ENCODE data around the gene TAPBPL.
"Not testable (repeated sequence)": the region's sequence is repeated elsewhere in the genome, so short reads cannot be mapped to it uniquely, and the experiment has no call there.

Gene TAPBPL

GRCh38 chr12:6488240-6488639, 36.4 kb downstream of the TAPBPL start:
- no peak for DNase-seq (ENCODE audit: insufficient read length, low spot score)
- FAIRE-seq: no peak
- TF ChIP-seq CTCF (IDR thresholded peaks at IDR 0.05; ENCODE audit: insufficient read depth, missing control alignments): no peak

- no peak for DNase-seq (ENCODE audit: insufficient read length, low spot score)
- no peak for FAIRE-seq
- TF ChIP-seq CTCF (IDR thresholded peaks at IDR 0.05; ENCODE audit: insufficient read depth, missing control alignments): no peak
Measured at GRCh38 chr12:6489449-6489848, 37.6 kb downstream of the TAPBPL start.

- FAIRE-seq; DNase-seq (ENCODE audit: insufficient read length, low spot score): not testable (repeated sequence)
Measured at GRCh38 chr12:6490673-6491072, 38.8 kb downstream of the TAPBPL start.

- TF ChIP-seq CTCF (IDR thresholded peaks at IDR 0.05; ENCODE audit: insufficient read depth, missing control alignments): no peak
- DNase-seq (ENCODE audit: insufficient read length, low spot score) (peak; percentile 78), FAIRE-seq (no peak)
Measured at GRCh38 chr12:6492838-6493496, 41.1 kb downstream of the TAPBPL start, which contains the start of gene MRPL51. MRPL51 (minus strand) TSS chr12:6493262; CDS start chr12:6493136, 126 bp downstream.

GRCh38 chr12:6493497-6494257, 41.8 kb downstream of the TAPBPL start, which contains the start of gene NCAPD2:
NCAPD2 (plus strand) TSS chr12:6494102; CDS start chr12:6495099, 997 bp downstream.
- no peak for TF ChIP-seq CTCF (IDR thresholded peaks at IDR 0.05; ENCODE audit: insufficient read depth, missing control alignments)
- DNase-seq (ENCODE audit: insufficient read length, low spot score) (peak; percentile 57), FAIRE-seq (no peak)

GRCh38 chr12:6494258-6494743, 42.5 kb downstream of the TAPBPL start:
- FAIRE-seq (no peak), DNase-seq (ENCODE audit: insufficient read length, low spot score) (no peak)
- TF ChIP-seq CTCF (IDR thresholded peaks at IDR 0.05; ENCODE audit: insufficient read depth, missing control alignments): no peak

- FAIRE-seq (no peak), DNase-seq (ENCODE audit: insufficient read length, low spot score) (no peak)
- no peak for TF ChIP-seq CTCF (IDR thresholded peaks at IDR 0.05; ENCODE audit: insufficient read depth, missing control alignments)
Measured at GRCh38 chr12:6494968-6495367, 43.1 kb downstream of the TAPBPL start.

GRCh38 chr12:6497291-6497690, 45.4 kb downstream of the TAPBPL start:
- FAIRE-seq; DNase-seq (ENCODE audit: insufficient read length, low spot score): not testable (repeated sequence)
